Neural cell (in vitro differentiated cells): ENCODE data around the gene STIM2.

ENCODE experiments used
- EP300 ChIP-seq: fragments of 450-650 bp; conservative IDR thresholded peaks from 2 replicates; pipeline ENCODE4 v1.6.1; 2014; ENCODE audit warnings: antibody characterized with exemption, mild to moderate bottlenecking, moderate library complexity; ENCODE audit not compliant: poor library complexity, severe bottlenecking
- EZH2 ChIP-seq: fragments of 200-600, 300-800 bp; shearing (Covaris generic), sonication (generic); IDR thresholded peaks from 2 replicates; pipeline ENCODE4 v1.6.1; 2014; ENCODE audit warnings: antibody characterized with exemption, low read length, borderline replicate concordance, mild to moderate bottlenecking; ENCODE audit not compliant: insufficient read depth, poor library complexity, severe bottlenecking
- MXI1 ChIP-seq: fragments of 450-650 bp; conservative IDR thresholded peaks from 2 replicates; pipeline ENCODE4 v1.6.1; 2014; ENCODE audit warnings: antibody characterized with exemption, mild to moderate bottlenecking; ENCODE audit not compliant: poor library complexity, severe bottlenecking
- POLR2AphosphoS5 ChIP-seq: IDR thresholded peaks from 2 replicates; pipeline ENCODE4 v1.6.1; 2012
- RAD21 ChIP-seq: fragments of 450-650 bp; conservative IDR thresholded peaks from 2 replicates; pipeline ENCODE4 v1.6.1; 2014; ENCODE audit warnings: antibody characterized with exemption, mild to moderate bottlenecking, moderate library complexity
- REST ChIP-seq: IDR thresholded peaks from 2 replicates; pipeline ENCODE4 v1.6.1; 2012; ENCODE audit warnings: borderline replicate concordance
- TAF1 ChIP-seq: IDR thresholded peaks from 2 replicates; pipeline ENCODE4 v1.6.1; 2012; ENCODE audit warnings: low read depth
- TF ChIP-seq, protein P1 (sequence below): fragments of 450-650 bp; IDR thresholded peaks from 2 replicates; pipeline ENCODE4 v1.5.1; 2014; ENCODE audit warnings: antibody characterized with exemption, mild to moderate bottlenecking, moderate library complexity; ENCODE audit not compliant: poor library complexity, severe bottlenecking

DNA sequence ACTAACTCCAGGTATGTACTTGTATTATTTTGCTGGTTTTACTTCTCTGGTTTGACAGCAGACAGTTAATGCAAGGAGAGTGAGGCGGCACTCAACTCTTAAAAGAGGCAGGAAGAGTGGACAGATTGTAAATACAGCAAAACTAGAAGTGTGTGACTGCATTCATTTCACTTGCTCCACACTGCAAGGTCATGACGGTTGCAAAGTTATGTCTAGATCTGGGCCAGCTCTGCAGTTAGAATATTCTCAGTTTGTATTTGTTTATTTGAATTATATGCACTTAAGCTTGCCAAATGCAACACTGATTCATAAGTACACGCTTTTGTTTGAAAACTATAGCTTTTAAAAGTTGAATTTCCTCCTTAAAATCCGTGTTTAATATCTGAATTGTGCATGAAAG is 148.9 kb downstream of the STIM2 start:
- TF ChIP-seq, protein P1, sequence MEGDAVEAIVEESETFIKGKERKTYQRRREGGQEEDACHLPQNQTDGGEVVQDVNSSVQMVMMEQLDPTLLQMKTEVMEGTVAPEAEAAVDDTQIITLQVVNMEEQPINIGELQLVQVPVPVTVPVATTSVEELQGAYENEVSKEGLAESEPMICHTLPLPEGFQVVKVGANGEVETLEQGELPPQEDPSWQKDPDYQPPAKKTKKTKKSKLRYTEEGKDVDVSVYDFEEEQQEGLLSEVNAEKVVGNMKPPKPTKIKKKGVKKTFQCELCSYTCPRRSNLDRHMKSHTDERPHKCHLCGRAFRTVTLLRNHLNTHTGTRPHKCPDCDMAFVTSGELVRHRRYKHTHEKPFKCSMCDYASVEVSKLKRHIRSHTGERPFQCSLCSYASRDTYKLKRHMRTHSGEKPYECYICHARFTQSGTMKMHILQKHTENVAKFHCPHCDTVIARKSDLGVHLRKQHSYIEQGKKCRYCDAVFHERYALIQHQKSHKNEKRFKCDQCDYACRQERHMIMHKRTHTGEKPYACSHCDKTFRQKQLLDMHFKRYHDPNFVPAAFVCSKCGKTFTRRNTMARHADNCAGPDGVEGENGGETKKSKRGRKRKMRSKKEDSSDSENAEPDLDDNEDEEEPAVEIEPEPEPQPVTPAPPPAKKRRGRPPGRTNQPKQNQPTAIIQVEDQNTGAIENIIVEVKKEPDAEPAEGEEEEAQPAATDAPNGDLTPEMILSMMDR: no peak
- TF ChIP-seq EZH2 (no peak), TAF1 (no peak), REST (no peak), EP300 (no peak), POLR2AphosphoS5 (no peak), RAD21 (no peak), MXI1 (no peak)
